HG03432 (cell line): Measurements from ENCODE around the gene PTBP1.
"Not testable (repeated sequence)": the region's sequence is repeated elsewhere in the genome, so short reads cannot be mapped to it uniquely, and the experiment has no call there.

Source experiments
- ATAC-seq: cut with Tn5 transposase; IDR thresholded peaks from one replicate; pipeline ENCODE4 v1.9.1; 2021; ENCODE audit warnings: mild to moderate bottlenecking, moderate library complexity; ENCODE audit not compliant: unreplicated experiment

PTBP1 gene

GRCh38 chr19:850979-851335 lies 53.7 kb downstream of the PTBP1 start:
- ATAC-seq: no peak

- ATAC-seq: no peak
Measured at GRCh38 chr19:852136-853013, 55.1 kb downstream of the PTBP1 start, which contains the start of gene ELANE. TSS of gene ELANE (plus strand) at chr19:852303. CDS start at chr19:852329, 26 bp downstream.

DNA sequence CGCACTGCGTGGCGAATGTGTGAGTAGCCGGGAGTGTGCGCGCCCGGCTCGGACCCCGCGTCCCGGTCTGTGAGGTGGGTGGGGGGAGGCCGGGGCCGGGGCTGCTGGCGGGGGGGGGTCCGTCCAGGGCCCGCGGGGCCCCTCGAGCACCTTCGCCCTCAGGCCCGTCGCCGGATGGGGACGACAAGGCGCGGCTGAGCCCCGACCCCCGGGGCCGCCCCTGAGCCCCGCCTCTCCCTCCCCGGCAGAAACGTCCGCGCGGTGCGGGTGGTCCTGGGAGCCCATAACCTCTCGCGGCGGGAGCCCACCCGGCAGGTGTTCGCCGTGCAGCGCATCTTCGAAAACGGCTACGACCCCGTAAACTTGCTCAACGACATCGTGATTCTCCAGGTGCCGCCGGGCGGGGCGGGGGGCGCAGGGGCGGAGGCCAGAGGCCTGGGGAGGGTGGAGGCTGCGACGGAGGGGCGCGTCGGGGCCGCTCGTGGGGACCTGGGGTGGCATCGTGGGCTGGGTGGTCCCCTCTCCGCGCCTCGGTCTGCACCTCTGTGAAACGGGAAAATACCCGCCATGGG lies 55.8 kb downstream of the PTBP1 start:
- no peak for ATAC-seq

DNA sequence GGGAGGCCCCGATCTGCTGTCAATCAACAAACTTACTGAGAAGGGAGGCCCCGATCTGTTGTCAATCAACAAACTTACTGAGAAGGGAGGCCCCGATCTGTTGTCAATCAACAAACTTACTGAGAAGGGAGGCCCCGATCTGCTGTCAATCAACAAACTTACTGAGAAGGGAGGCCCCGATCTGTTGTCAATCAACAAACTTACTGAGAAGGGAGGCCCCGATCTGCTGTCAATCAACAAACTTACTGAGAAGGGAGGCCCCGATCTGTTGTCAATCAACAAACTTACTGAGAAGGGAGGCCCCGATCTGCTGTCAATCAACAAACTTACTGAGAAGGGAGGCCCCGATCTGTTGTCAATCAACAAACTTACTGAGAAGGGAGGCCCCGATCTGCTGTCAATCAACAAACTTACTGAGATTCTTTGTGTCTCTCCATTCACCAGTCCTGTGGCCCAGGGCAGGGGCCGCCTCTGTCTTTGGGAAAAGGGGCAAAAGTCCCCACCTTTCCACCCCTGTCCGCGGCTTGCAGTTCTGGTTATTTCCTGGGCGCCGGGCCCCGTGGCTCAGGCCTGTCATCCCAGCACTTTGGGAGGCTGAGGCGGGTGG lies 56.5 kb downstream of the PTBP1 start:
- not testable (repeated sequence) for ATAC-seq

DNA sequence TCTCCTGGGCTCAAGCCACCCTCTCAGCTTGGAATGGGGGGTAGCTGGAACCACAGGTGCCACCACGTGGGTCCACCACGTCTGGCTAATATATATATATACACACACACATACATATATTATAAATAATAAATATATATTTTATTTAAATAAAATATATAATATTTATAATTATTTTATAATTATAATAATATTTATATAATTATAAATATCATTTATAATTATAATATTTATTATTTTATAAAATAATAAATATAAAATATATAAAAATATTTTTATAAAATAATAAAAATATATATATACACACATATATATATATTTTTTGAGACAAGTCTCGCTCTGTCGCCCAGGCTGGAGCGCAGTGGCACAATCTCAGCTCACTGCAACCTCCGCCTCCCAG lies 57.3 kb downstream of the PTBP1 start:
- no peak for ATAC-seq

DNA sequence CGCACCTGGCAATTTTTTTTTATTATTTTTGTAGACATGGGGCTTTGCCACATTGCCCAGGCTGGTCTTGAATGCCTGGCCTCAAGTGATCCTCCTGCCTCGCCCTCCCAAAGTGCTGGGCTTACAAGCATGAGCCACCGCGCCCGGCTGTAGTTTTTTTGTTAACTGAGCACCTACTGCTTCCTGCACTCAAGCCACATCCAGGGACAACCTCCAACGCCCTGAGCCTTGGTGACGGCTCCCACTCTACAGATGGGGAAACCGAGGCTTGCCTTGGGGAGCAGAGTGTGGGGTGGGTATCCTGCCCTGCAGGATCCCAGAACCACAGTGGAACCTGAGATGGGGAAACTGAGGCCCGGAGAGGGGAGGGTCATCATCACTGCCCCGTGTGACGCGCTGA lies 57.9 kb downstream of the PTBP1 start:
- no peak for ATAC-seq

GRCh38 chr19:855566-856120 lies 58.4 kb downstream of the PTBP1 start:
- ATAC-seq: no peak

DNA sequence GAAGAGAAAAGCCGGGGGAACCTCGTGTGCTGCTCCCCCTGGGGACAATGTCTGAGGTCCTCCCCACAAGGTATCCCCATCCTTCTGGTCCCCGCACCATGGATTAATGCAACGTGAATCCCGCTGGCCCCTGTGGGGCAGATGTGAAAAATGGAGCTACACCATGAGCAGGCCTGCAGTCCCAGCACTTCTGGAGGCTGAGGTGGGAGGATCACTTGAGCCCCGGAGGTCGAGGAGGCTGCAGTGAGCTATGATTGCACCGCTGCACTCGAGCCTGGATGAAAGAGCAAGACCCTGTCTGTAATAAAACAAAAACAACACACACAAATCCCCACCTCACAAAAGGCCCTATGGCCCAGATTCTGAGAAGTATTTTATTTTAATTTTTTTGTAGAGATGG lies 61.0 kb downstream of the PTBP1 start:
- ATAC-seq: no peak

GRCh38 chr19:858868-859843 lies 61.9 kb downstream of the PTBP1 start, which contains the start of gene CFD:
TSS of gene CFD (plus strand) at chr19:859664. CDS start at chr19:859690, 26 bp downstream.
- ATAC-seq: no peak

DNA sequence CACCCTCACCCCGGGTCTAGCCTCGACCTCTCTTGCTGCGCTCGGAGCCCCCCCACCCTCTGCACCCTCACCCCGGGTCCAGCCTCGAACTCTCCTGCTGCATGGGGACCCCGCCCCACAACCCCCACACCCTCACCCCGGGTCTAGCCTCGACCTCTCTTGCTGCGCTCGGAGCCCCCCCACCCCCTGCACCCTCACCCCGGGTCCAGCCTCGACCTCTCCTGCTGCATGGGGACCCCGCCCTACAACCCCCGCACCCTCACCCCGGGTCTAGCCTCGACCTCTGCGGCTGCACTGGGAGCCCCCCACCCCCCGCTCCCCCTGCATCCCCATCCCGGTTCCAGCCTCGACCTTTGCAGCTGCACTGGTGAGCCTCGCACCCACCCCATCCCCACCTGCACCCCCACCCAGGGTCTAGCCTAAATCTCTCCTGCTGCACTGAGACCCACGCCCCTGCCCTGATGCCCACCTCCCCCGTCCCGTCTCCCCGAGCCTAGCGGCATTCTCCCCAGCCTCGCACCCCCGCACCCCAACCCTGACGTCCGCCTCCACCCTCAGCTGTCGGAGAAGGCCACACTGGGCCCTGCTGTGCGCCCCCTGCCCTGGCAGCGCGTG lies 64.0 kb downstream of the PTBP1 start:
- ATAC-seq: no peak
